CD4-positive, alpha-beta T cell treated with Interleukin-4 for 4 hours (primary cell): Measurements from ENCODE around the gene BST2.
A peak's percentile ranks its signal among the peaks of the same experiment; 100 is the strongest.
"Not testable (repeated sequence)": the region's sequence is repeated elsewhere in the genome, so short reads cannot be mapped to it uniquely, and the experiment has no call there.

ENCODE experiments used
- DNase-seq: peaks from one replicate; pipeline ENCODE4 v3.0.0-alpha.2; 2020

BST2 gene

DNA sequence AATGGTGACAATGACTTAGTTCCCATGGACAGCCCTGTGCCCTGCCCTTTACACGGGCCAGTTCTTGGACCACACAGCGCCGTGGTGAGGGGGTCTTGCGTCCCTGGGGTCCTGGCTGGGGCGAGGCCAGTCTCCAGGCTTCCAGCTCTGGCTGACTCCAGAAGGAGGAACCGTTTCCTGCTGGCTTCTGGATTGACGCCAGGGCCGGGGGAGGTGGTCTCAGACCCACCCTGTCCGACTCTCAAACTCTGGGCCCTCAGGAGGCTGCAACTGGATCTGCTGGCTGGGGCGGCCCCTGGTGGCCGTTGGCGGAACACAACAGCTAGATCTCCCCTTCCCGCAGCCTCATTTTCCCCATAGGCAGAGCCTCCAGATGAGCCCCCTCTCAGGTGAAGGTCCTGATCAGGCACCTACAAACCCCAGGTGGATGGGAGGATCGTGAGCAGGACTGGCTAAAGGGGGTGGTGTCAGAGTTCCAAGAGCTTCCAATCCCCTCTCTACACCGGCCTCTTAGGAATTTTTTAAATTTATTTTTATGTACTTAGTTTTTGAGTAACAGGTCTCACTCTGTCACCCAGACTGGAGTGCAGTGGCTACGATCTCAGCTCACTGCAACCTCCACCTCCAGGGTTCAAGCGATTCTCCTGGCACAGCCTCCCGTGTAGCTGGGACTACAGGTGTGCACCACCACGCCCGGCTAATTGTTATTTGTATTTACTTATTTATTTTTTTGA, 19.4 kb downstream of the BST2 start:
- DNase-seq: peak; percentile 44

GRCh38 chr19:17380426-17381138, 24.8 kb downstream of the BST2 start:
- DNase-seq: no peak

DNA sequence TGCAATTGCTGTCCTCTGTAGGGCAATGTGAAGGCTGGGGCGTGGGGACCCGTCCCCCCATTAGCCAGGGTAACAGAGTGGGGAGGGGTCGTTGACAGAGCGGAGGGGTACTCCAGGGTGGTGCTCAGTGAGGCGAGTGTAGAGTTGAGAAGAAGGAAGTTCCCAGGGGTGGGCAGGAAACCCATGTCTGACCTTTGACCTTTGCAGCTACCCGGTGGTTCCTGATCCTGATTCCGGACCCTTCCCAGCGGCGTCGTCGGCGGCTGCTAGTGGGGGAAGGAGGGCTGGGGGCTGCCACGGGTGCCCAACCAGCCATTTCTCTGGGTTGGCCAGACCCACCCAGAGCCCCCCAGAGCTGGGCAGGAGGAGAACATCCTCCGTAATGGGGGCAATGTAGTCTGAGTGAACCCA, 26.2 kb downstream of the BST2 start:
- no peak for DNase-seq

DNA sequence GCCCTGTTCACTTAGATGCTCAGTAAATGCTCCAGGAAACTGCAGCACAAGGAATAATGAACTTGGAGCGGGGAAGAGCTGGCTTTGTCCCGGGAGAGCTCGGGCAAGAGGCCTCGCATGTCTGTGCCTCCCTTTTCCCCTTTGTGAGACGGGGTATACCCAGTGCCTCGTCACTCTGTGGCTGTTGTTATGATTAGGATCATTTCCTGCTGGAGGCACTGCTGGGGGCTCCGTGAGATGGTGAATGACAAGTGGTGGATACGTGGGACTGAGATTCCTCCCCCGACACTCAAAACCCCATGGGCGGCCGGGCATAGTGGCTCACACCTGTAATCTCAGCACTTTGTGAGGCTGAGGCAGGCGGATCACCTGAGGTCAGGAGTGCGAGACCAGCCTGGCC, 27.2 kb downstream of the BST2 start:
- DNase-seq: no peak

DNA sequence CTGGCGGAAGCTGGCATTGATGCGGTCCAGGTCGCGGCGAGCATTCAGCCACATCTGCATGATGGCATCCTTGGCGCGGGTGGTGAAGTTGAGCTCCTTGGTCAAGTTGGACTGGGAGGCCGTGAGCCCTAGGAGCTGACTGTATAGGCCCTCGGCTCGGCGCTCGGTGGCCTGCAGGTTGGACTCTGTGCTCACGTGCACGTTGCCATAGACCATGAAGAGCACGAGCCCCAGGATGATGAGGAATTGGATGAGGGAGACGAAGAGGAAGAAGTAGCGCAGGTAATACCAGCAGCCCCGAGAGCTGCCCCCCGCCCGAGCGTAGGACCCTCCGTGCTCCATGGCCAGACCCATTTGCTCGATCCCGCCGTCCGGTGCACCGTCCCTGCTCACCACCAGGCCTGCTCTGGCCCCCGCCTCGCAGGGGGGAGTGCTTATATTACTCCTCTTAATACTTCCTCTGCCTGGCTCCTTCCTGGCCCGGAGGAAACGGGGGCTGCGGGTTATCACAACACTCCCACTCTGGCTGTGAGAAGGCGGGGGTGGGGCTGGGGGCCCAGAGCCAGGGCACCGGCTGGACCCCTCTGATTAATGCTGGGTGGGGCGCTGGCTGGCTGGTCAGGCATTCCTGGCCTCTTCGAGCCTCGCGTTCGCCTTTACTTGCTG, 28.4 kb downstream of the BST2 start, which contains the start of gene PLVAP:
TSS of gene PLVAP (minus strand) at position 408 of the 666 bp plus-strand sequence. CDS start at position 354, 54 bp downstream.
- no peak for DNase-seq

DNA sequence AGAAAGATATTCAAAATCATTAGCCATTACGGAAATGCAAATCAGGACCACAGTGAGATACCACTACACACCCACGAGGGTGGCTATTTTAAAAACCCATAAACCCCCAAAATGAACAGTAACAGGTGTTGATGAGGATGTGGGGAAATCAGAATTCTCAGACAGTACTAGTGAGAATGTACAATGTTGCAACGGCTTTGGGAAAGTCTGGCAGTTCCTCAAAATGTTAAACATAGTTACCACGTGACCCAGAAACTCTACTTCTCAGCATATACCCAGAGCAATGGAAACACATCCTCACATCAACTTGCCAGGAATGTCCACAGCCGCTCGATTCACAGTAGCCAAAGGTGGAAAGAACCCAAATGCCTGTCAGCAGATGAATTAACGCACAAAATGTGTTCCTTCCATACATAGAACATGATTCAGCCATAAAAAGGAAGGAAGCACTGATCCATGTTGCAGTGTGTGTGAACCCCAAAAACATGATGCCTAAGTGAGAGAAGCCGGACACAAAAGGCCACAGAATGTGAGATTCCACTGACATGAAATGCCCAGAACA, 35.3 kb downstream of the BST2 start:
- no peak for DNase-seq

DNA sequence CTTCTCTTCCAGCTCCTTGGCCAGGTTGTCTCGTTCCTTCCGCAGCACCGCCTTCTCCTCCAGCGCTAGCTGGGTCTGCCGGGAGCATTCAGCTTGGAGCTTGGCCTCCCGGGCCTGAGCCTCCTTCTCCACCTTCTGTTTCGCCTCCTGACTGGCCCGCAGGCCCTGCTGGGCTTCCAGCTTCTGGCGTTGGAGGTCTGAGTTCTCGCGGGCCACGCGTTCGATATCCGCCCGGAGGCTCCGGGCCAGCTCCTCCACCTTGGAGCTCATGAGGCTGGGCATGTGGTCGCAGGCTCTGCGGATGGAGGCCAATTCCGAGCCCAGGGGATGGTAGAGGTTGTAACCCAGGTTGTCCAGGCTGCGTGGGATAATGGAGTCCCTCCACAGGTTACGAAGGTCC, 40.1 kb downstream of the BST2 start:
- DNase-seq: no peak

GRCh38 chr19:17363852-17364605, 41.4 kb downstream of the BST2 start:
- not testable (repeated sequence) for DNase-seq

DNA sequence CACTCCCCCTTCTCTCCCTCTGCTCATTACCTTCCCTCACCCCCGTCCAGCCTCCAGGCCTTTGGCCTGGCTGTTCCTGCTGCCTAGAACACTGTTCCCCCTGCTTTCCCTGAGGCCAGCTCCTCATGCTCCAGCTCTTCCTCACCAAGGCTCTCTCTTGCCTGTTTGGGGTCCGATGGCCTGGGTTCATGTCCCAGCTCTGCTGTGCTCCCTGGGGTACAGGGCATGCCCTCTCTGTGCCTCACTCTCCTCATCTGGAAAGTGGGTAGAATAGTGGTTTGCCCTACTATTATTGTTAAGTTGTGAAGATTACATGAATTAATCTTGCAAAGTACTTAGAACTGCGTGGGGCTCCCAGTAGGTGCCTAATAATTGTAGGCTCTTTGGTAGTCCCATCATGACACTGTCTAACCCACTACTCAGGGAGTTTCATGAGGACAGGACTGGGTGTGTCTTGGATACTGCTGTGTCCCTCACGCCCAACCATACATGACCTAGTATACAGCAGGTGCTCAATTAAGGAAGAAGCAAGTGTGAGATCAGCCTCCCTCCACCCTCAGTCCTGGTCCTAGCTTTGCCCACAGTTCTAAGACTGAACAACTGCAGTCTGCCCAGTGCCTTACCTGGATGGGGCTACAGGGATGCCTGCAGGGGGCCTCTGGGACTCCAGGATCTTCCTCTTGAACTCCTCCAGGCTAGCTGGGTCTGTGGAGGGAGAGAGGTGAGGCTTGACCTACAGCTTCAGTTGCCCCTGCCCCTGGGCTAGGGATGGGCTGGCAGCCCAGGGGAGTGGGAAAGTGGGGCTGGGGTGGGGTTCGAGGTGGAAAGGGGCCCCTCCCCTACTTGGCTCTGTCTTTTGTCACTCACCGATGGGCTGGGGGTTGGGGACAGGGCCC, 45.3 kb downstream of the BST2 start:
- DNase-seq: no peak

DNA sequence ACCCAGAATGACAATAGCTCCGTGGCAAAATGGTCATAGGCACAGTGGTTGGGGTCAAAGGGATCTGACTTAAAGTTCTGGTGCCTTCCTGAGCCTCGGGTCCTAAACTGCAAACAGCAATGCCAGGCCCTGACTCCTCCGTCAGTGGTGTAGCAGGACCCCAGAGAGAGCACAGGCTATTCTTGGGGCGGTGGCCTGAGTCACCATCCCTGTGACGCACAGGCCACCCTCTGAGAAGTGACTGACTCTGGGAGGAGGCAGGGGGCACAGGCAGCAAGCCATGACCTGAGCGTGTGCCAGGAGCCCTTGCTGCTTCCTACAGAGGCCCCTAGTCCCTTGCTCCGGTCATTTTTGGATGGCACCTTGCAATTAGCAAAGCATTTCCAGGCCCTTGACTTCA, 47.0 kb downstream of the BST2 start:
- DNase-seq: no peak

- DNase-seq: no peak
Observed at GRCh38 chr19:17357724-17358123, 47.7 kb downstream of the BST2 start.

GRCh38 chr19:17357078-17357666, 48.3 kb downstream of the BST2 start:
- DNase-seq: no peak

- no peak for DNase-seq
Observed at GRCh38 chr19:17353386-17353785, 52.0 kb downstream of the BST2 start.
